Naive B cell (primary cell): ENCODE measurements around the gene ZNF385C. TPM values are rescaled to one million over a fixed set of nuclear protein-coding genes. Genes with fewer than 3 reads are reported as not detected.

Experiments used
- ATAC-seq, 2 donors: fragments of 150-1000 bp; cut with Tn5 transposase; 2 replicates each; pipeline ENCODE4 v1.10.0; 2021; ENCODE audit warnings: low read depth in 2 of 2, mild to moderate bottlenecking in 2 of 2, moderate library complexity in 2 of 2
- DNase-seq: peaks from one replicate; pipeline ENCODE4 v3.0.0; 2022
- H3K27ac Mint-ChIP-seq, 6 donors: one replicate each; pipeline ENCODE4 v1.8.0; 2020 to 2022; ENCODE audit warnings: mild to moderate bottlenecking in 6 of 6, mixed read lengths in 6 of 6, moderate library complexity in 5 of 6, inconsistent platforms in 2 of 6
- H3K27me3 Mint-ChIP-seq, 3 donors: one replicate each; pipeline ENCODE4 v1.8.0; 2021 to 2022; ENCODE audit warnings: mixed read lengths in 3 of 3, mild to moderate bottlenecking in 1 of 3
- H3K36me3 Mint-ChIP-seq, 2 donors: one replicate each; pipeline ENCODE4 v1.8.0; 2020 to 2022; ENCODE audit warnings: mixed read lengths in 2 of 2, inconsistent platforms in 1 of 2, mild to moderate bottlenecking in 1 of 2
- H3K4me1 Mint-ChIP-seq, 3 donors: one replicate each; pipeline ENCODE4 v1.8.0; 2020 to 2022; ENCODE audit warnings: mixed read lengths in 3 of 3, inconsistent platforms in 1 of 3, mild to moderate bottlenecking in 1 of 3, moderate library complexity in 1 of 3
- H3K4me3 Mint-ChIP-seq, 8 donors: one replicate each; pipeline ENCODE4 v1.8.0; 2020 to 2022; ENCODE audit warnings: mild to moderate bottlenecking in 8 of 8, mixed read lengths in 8 of 8, moderate library complexity in 8 of 8, inconsistent platforms in 2 of 8
- H3K9me3 Mint-ChIP-seq, 7 donors: one replicate each; pipeline ENCODE4 v1.8.0; 2020 to 2022; ENCODE audit warnings: mixed read lengths in 7 of 7, mild to moderate bottlenecking in 5 of 7, inconsistent platforms in 2 of 7, moderate library complexity in 1 of 7
- polyA plus RNA-seq, 6 donors: library from polyadenylated mRNA; unstranded; fragments of 300-500 nt; fragmentation: Illumina TruSeq; gene quantifications; one replicate each; pipeline ENCODE4 v1.2.3, GENCODE V29; 2021; ENCODE audit warnings: low read depth in 6 of 6

Gene ZNF385C
- polyA plus RNA-seq, 6 donors from 2014 or later, result 0.21 TPM; not detected in 5

GRCh38 chr17:42132941-42133340 lies 34.7 kb upstream of the ZNF385C start:
- DNase-seq (no peak), ATAC-seq (peak; percentile 36 to 43)
- Mint-ChIP-seq H3K4me3 (peak overlapping the region; percentile 59 to 93 (median 76)), H3K36me3 (peaks cover 0 to 5% of the 10 kb centered on the region in 2 donors), H3K27me3 (no peaks in the 10 kb centered on the region), H3K4me1 (peaks cover 55 to 76% (median 61%) of the 10 kb centered on the region in 3 donors), H3K9me3 (no peaks in the 10 kb centered on the region), H3K27ac (peak overlapping the region; percentile 74 to 99 (median 94))

- H3K36me3 Mint-ChIP-seq, result peaks cover 5% of the 10 kb centered on the region in 2 donors
- DNase-seq, result no peak
- no peak for ATAC-seq
- H3K27ac Mint-ChIP-seq, result peak overlapping the region; percentile 74 to 99 (median 94)
- H3K4me3 Mint-ChIP-seq, result peak overlapping the region; percentile 19 to 93 (median 76)
- peaks cover 53 to 71% (median 56%) of the 10 kb centered on the region in 3 donors for H3K4me1 Mint-ChIP-seq
- H3K9me3 Mint-ChIP-seq, result no peaks in the 10 kb centered on the region
- no peaks in the 10 kb centered on the region for H3K27me3 Mint-ChIP-seq
Observed at GRCh38 chr17:42131981-42132432, 33.7 kb upstream of the ZNF385C start.

GRCh38 chr17:42131232-42131631 lies 33.0 kb upstream of the ZNF385C start:
- ATAC-seq, result no peak
- Mint-ChIP-seq H3K9me3 (no peaks in the 10 kb centered on the region), H3K27ac (peak overlapping the region; percentile 48 to 95 (median 83)), H3K4me3 (peak overlapping the region in 6 of 8 donors; percentile 9 to 93 (median 67)), H3K36me3 (peaks cover 5 to 9% of the 10 kb centered on the region in 2 donors), H3K27me3 (no peaks in the 10 kb centered on the region), H3K4me1 (peaks cover 47 to 68% (median 53%) of the 10 kb centered on the region in 3 donors)
- DNase-seq, result no peak

- H3K36me3 Mint-ChIP-seq, result peaks cover 5 to 16% of the 10 kb centered on the region in 2 donors
- H3K4me3 Mint-ChIP-seq, result peak overlapping the region in 4 of 8 donors; percentile 21 to 80 (median 43)
- H3K27me3 Mint-ChIP-seq, result no peaks in the 10 kb centered on the region
- peak overlapping the region; percentile 49 to 95 (median 74) for H3K27ac Mint-ChIP-seq
- H3K9me3 Mint-ChIP-seq, result no peaks in the 10 kb centered on the region
- no peak for ATAC-seq
- DNase-seq, result no peak
- H3K4me1 Mint-ChIP-seq, result peaks cover 40 to 60% (median 45%) of the 10 kb centered on the region in 3 donors
Observed at GRCh38 chr17:42130310-42130936, 32.1 kb upstream of the ZNF385C start.

- H3K4me1 Mint-ChIP-seq, result peaks cover 41 to 49% (median 44%) of the 10 kb centered on the region in 3 donors
- no peaks in the 10 kb centered on the region for H3K9me3 Mint-ChIP-seq
- no peak for ATAC-seq
- H3K27ac Mint-ChIP-seq, result peak overlapping the region in 3 of 6 donors; percentile 53 to 74 (median 72)
- H3K27me3 Mint-ChIP-seq, result no peaks in the 10 kb centered on the region
- H3K36me3 Mint-ChIP-seq, result peaks cover 5 to 27% of the 10 kb centered on the region in 2 donors
- H3K4me3 Mint-ChIP-seq, result peak overlapping the region in 1 of 8 donors; percentile 53
- DNase-seq, result no peak
Observed at GRCh38 chr17:42129109-42129837, 31.0 kb upstream of the ZNF385C start.

GRCh38 chr17:42127414-42127813 lies 29.1 kb upstream of the ZNF385C start:
- H3K27me3 Mint-ChIP-seq, result no peaks in the 10 kb centered on the region
- H3K36me3 Mint-ChIP-seq, result peaks cover 5 to 27% of the 10 kb centered on the region in 2 donors
- H3K9me3 Mint-ChIP-seq, result no peaks in the 10 kb centered on the region
- DNase-seq (no peak), ATAC-seq (no peak)
- peak overlapping the region in 2 of 8 donors; percentile 17 to 60 for H3K4me3 Mint-ChIP-seq
- H3K27ac Mint-ChIP-seq, result peak overlapping the region in 3 of 6 donors; percentile 32 to 49 (median 36)
- peaks cover 24 to 30% (median 27%) of the 10 kb centered on the region in 3 donors for H3K4me1 Mint-ChIP-seq

- Mint-ChIP-seq H3K36me3 (peaks cover 5 to 27% of the 10 kb centered on the region in 2 donors), H3K27ac (peak overlapping the region in 3 of 6 donors; percentile 7 to 36 (median 8)), H3K4me3 (peak overlapping the region in 1 of 8 donors; percentile 60), H3K4me1 (peaks cover 18 to 30% (median 21%) of the 10 kb centered on the region in 3 donors), H3K27me3 (no peaks in the 10 kb centered on the region), H3K9me3 (no peaks in the 10 kb centered on the region)
- DNase-seq, result no peak
- ATAC-seq, result no peak
Observed at GRCh38 chr17:42126836-42127235, 28.6 kb upstream of the ZNF385C start.

- Mint-ChIP-seq H3K36me3 (peaks cover 5 to 27% of the 10 kb centered on the region in 2 donors), H3K9me3 (no peaks in the 10 kb centered on the region), H3K27ac (peak overlapping the region in 1 of 6 donors; percentile 61), H3K4me3 (no peak overlapping the region), H3K4me1 (peaks cover 12 to 25% (median 14%) of the 10 kb centered on the region in 3 donors), H3K27me3 (no peaks in the 10 kb centered on the region)
- DNase-seq (no peak), ATAC-seq (no peak)
Observed at GRCh38 chr17:42125565-42125964, 27.3 kb upstream of the ZNF385C start.

- Mint-ChIP-seq H3K4me1 (peaks cover 12 to 32% (median 16%) of the 10 kb centered on the region in 3 donors), H3K36me3 (peaks cover 5 to 27% of the 10 kb centered on the region in 2 donors), H3K9me3 (no peaks in the 10 kb centered on the region), H3K27me3 (no peaks in the 10 kb centered on the region), H3K27ac (peak overlapping the region in 2 of 6 donors; percentile 63 to 83), H3K4me3 (peak overlapping the region in 2 of 8 donors; percentile 22 to 53)
- ATAC-seq (no peak), DNase-seq (no peak)
Observed at GRCh38 chr17:42124256-42124655, 26.0 kb upstream of the ZNF385C start.

- Mint-ChIP-seq H3K4me3 (peak within 1 kb of the TSS; percentile 57 to 89 (median 75)), H3K9me3 (no peaks in the 10 kb centered on the region), H3K27me3 (no peaks in the 10 kb centered on the region), H3K4me1 (peaks cover 22 to 46% (median 25%) of the 10 kb centered on the region in 3 donors), H3K27ac (peak within 1 kb of the TSS in 1 of 6 donors; percentile 51), H3K36me3 (peaks cover 5 to 29% of the 10 kb centered on the region in 2 donors)
- DNase-seq (no peak), ATAC-seq (no peak)
Observed at GRCh38 chr17:42122371-42123303, 24.4 kb upstream of the ZNF385C start, which contains the start of gene HSPB9. HSPB9 (plus strand) TSS chr17:42122804; CDS start chr17:42122851, 47 bp downstream.

- Mint-ChIP-seq H3K36me3 (peaks cover 10 to 32% of the 10 kb centered on the region in 2 donors), H3K27ac (peak within 1 kb of the TSS in 3 of 6 donors; percentile 51 to 91 (median 77)), H3K4me1 (peaks cover 30 to 49% (median 36%) of the 10 kb centered on the region in 3 donors), H3K9me3 (no peaks in the 10 kb centered on the region), H3K27me3 (no peaks in the 10 kb centered on the region), H3K4me3 (peak within 1 kb of the TSS; percentile 67 to 89 (median 76))
- ATAC-seq, result peak; percentile 86 to 87
- DNase-seq, result peak; percentile 66
Observed at GRCh38 chr17:42120770-42121769, 22.8 kb upstream of the ZNF385C start, which contains the start of gene KAT2A. KAT2A (minus strand) TSS chr17:42121367; CDS start chr17:42121304, 63 bp downstream.
